Heart right ventricle (tissue), 16 donors: ENCODE results near the gene IL1RAPL1. TPM values are rescaled to one million over a fixed set of nuclear protein-coding genes. Genes with fewer than 3 reads are reported as not detected.

ENCODE experiments used
- ATAC-seq, 8 donors: fragments of 200-7000 bp; cut with Tn5 transposase; one replicate each; pipeline ENCODE4 v1.9.1; 2020; ENCODE audit warnings: mild to moderate bottlenecking in 8 of 8, moderate library complexity in 8 of 8, moderate number of reproducible peaks in 1 of 8
- DNase-seq, 2 donors: peaks; one replicate each; pipeline ENCODE4 v3.0.0-alpha.2; 2020
- H3K27ac ChIP-seq, 10 donors: fragments of 200-600 bp; sonication (generic) in 2 of 10; one replicate each; pipeline versions ENCODE4 v1.5.0 to v1.8.0; 2020 to 2022; ENCODE audit warnings: mild to moderate bottlenecking in 3 of 10
- H3K27me3 ChIP-seq, 7 donors: fragments of 200-600 bp; one replicate each; pipeline ENCODE4 v1.8.0; 2021 to 2022; ENCODE audit warnings: mild to moderate bottlenecking in 2 of 7
- H3K36me3 ChIP-seq, 9 donors: fragments of 200-600 bp; sonication (generic) in 1 of 9; one replicate each; pipeline versions ENCODE4 v1.5.0 to v1.8.0; 2020 to 2022; ENCODE audit warnings: mild to moderate bottlenecking in 2 of 9
- H3K4me1 ChIP-seq, 9 donors: fragments of 200-600 bp; sonication (generic) in 1 of 9; one replicate each; pipeline versions ENCODE4 v1.5.0 to v1.8.0; 2020 to 2022; ENCODE audit warnings: mild to moderate bottlenecking in 4 of 9
- H3K4me3 ChIP-seq, 10 donors: fragments of 200-600 bp; sonication (generic) in 2 of 10; one replicate each; pipeline versions ENCODE4 v1.5.0 to v1.8.0; 2020 to 2022; ENCODE audit warnings: mild to moderate bottlenecking in 7 of 10, moderate library complexity in 2 of 10
- H3K9me3 ChIP-seq, 11 donors: fragments of 200-600 bp in 10 of 11; sonication (generic) in 2 of 11; one replicate each; pipeline versions ENCODE4 v1.5.0 to v1.8.0; 2013 to 2022; ENCODE audit warnings: mild to moderate bottlenecking in 2 of 11, control low read depth in 1 of 11, moderate library complexity in 1 of 11
- CTCF ChIP-seq, 9 donors: fragments of 200-600 bp; sonication (generic) in 2 of 9; IDR thresholded peaks; one replicate each; pipeline versions ENCODE4 v1.5.0 to v1.8.0; 2021 to 2022; ENCODE audit warnings: antibody characterized with exemption in 9 of 9, mild to moderate bottlenecking in 5 of 9, moderate library complexity in 1 of 9
- WGBS, 2 donors: extraction: QIAGEN DNeasy Blood & Tissue Kit; methylation state at CpG; one replicate each; pipeline ENCODE4 v1.1.7; 2013; ENCODE audit warnings: inconsistent platforms in 1 of 2; 5-methylcytosine and 5-hydroxymethylcytosine counted together
- intact Hi-C, 10 donors: fragments of 100-400 bp; cut with DNase I; formaldehyde crosslinking; loops; one replicate each; pipeline versions ENCODE4 v1.11.1 to v1.14.2; 2022
- polyA plus RNA-seq, 2 donors: library from polyadenylated mRNA; stranded (reverse); fragments of 200-250 nt; gene quantifications; one replicate each; pipeline ENCODE4 v1.2.3, GENCODE V29; 2013
- total RNA-seq, 10 donors: library from RNA; stranded (reverse); fragmentation: NEBNext Ultra II Directional in 3 of 10; extraction: Animal tissue kit (Norgen Biotek cat#: 25700) in 3 of 10; gene quantifications; one replicate each; pipeline versions ENCODE4 v1.2.1 to v1.2.4, GENCODE V29; 2021 to 2023
- donor health status: Arrhythmogenic right ventricular cardiomyopathy.
- donor health status: ischemic (EF 13 %, LVEDD 7.1; RV severe dilation, severe dysfunction).
- donor health status: healthy with polysubstance abuse.
- donor health status: DM: no; HTN: yes; CAD: no.
- donor health status: DM: no; HTN: no; CAD: no.
- donor health status: ischemic (EF 25% LVEDD 6.9; RV normal size, moderate dysfunction).
- donor health status: ischemic (EF 25% LVEDD 5.7; RV mildly dilated, moderate dysfunction).
- donor health status: healthy.
- donor health status: DM: yes; HTN: yes; CAD: no.
- donor health status: Ischemic cardiomyopathy.
- donor health status: ischemic (EF 35%, LVEDD 5.7; RV mildly dilated, moderate dysfunction).
- donor health status: nonischemic (EF 11% LVEDD 7.7; RV severe dilation, severe dysfunction).
- donor health status: DM: yes; HTN: yes; CAD: no.
- donor health status: PGD.
- donor health status: ischemic (EF 29% LVEDD 5.4; RV normal size, mild dysfunction).
- donor health status: nonischemic (EF 23%, LVEDD 6.1; RV moderate dilation, normal function).

IL1RAPL1 gene
- total and polyA plus RNA-seq, 12 donors = 0.13 to 6.3 (median 2.8) TPM

- H3K9me3 ChIP-seq = no peaks in the 10 kb centered on the region
- H3K27me3 ChIP-seq = no peaks in the 10 kb centered on the region
- ATAC-seq = no peak
- H3K36me3 ChIP-seq = no peaks in the 10 kb centered on the region
- no peak for TF ChIP-seq CTCF (IDR thresholded peaks at IDR 0.05)
- 67 to 70% methylated on average over 4 of the region's 4 CpGs for WGBS, 2 donors
- no peak for DNase-seq
- H3K4me3 ChIP-seq = no peak overlapping the region
- peaks cover 0 to 5% (median 0%) of the 10 kb centered on the region in 9 donors for H3K4me1 ChIP-seq
- H3K27ac ChIP-seq = no peak overlapping the region
- intact Hi-C loops = no loop called here
Measured at GRCh38 chrX:29851857-29852605, 1264.8 kb downstream of the IL1RAPL1 start.

- H3K4me1 ChIP-seq = peaks cover 0 to 5% (median 0%) of the 10 kb centered on the region in 9 donors
- no peaks in the 10 kb centered on the region for H3K27me3 ChIP-seq
- H3K9me3 ChIP-seq = no peaks in the 10 kb centered on the region
- no peak overlapping the region for H3K4me3 ChIP-seq
- DNase-seq = no peak
- TF ChIP-seq CTCF (IDR thresholded peaks at IDR 0.05) = no peak
- no peaks in the 10 kb centered on the region for H3K36me3 ChIP-seq
- H3K27ac ChIP-seq = no peak overlapping the region
- ATAC-seq = no peak
- intact Hi-C loops = no loop called here
Measured at GRCh38 chrX:29852767-29853166, 1265.5 kb downstream of the IL1RAPL1 start.

- ATAC-seq (no peak), DNase-seq (no peak)
- Histone ChIP-seq H3K27me3 (no peaks in the 10 kb centered on the region), H3K36me3 (no peaks in the 10 kb centered on the region), H3K9me3 (no peaks in the 10 kb centered on the region), H3K4me3 (no peak overlapping the region), H3K27ac (no peak overlapping the region), H3K4me1 (no peaks in the 10 kb centered on the region)
- intact Hi-C loops = no loop called here
- no peak for TF ChIP-seq CTCF (IDR thresholded peaks at IDR 0.05)
Measured at GRCh38 chrX:29858714-29859113, 1271.5 kb downstream of the IL1RAPL1 start.

- no peaks in the 10 kb centered on the region for H3K36me3 ChIP-seq
- intact Hi-C loops = no loop called here
- H3K4me1 ChIP-seq = no peaks in the 10 kb centered on the region
- no peaks in the 10 kb centered on the region for H3K27me3 ChIP-seq
- no peak overlapping the region for H3K4me3 ChIP-seq
- ATAC-seq = no peak
- no peak overlapping the region for H3K27ac ChIP-seq
- 88 to 93% methylated on average over 7 of the region's 7 CpGs for WGBS, 2 donors
- H3K9me3 ChIP-seq = no peaks in the 10 kb centered on the region
- no peak for DNase-seq
- no peak for TF ChIP-seq CTCF (IDR thresholded peaks at IDR 0.05)
Measured at GRCh38 chrX:29862126-29862677, 1275.0 kb downstream of the IL1RAPL1 start.
